ENCODE data around the gene ATP5PB.

The ATP5PB gene

DNA sequence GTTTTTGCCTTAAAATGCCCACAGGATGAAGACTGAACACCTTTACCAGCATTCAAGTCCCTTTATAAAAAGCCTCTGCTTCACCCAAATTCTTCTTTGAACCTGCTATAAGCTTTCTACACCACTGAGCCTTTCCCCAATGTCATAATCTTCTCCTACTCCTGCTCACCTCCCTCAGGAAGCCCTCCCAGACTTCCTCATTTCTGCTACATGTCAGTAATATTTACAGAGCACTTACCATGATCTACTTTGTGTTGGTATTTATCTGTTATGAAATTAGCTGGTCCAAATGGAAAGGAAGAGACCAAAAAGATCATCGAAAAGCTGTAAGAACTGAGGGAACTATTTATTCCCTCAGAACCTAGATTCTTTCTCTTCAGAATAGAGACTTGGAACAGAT is 30.2 kb upstream of the ATP5PB start:
- Histone ChIP-seq H3K27ac (ENCODE audit: low read length) (no peak overlapping the region), H3K27me3 (ENCODE audit: control insufficient read depth, insufficient read depth, low read length) (no peaks in the 10 kb centered on the region), H3K9me3 (ENCODE audit: control insufficient read depth, insufficient read depth, low read length) (no peaks in the 10 kb centered on the region; the same call in 1 of the 2 replicates), H3K36me3 (ENCODE audit: control insufficient read depth, insufficient read depth, low read length) (no peaks in the 10 kb centered on the region), H3K4me3 (ENCODE audit: low read length) (no peak overlapping the region), H3K4me1 (ENCODE audit: control insufficient read depth, insufficient read depth, low read length) (no peaks in the 10 kb centered on the region)
- DNase-seq (ENCODE audit: low read depth, low spot score) = no peak
- WGBS (ENCODE audit: insufficient coverage, insufficient read length) = no CpG with 5 or more reads among the region's 1 CpG

DNA sequence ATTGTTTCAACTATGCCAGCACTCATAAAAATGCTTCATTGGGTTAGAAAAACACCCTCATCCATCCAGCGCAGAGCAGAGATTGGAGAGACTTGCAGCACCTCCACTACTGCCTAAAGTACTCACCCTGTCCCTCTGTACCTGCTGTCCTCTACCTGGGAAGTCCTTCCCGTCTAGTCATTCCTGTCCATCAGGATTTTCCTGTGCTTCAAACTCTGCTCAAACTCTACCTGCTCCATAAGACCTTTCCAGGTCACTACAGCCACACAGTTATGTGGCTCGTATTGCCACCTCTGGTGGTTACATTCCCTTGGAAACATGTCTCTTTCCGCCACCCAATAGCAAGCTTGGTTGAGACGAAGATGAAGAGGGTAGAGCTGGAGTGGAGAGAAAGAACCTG is 28.9 kb upstream of the ATP5PB start:
- no peak for DNase-seq (ENCODE audit: low read depth, low spot score)
- no peaks in the 10 kb centered on the region for H3K27me3 ChIP-seq (ENCODE audit: control insufficient read depth, insufficient read depth, low read length)
- no peaks in the 10 kb centered on the region for H3K9me3 ChIP-seq (ENCODE audit: control insufficient read depth, insufficient read depth, low read length)
- no peak overlapping the region for H3K4me3 ChIP-seq (ENCODE audit: low read length)
- WGBS (ENCODE audit: insufficient coverage, insufficient read length) = no CpG with 5 or more reads among the region's 5 CpGs
- no peaks in the 10 kb centered on the region for H3K36me3 ChIP-seq (ENCODE audit: control insufficient read depth, insufficient read depth, low read length)
- no peaks in the 10 kb centered on the region for H3K4me1 ChIP-seq (ENCODE audit: control insufficient read depth, insufficient read depth, low read length)
- no peak overlapping the region for H3K27ac ChIP-seq (ENCODE audit: low read length)

DNA sequence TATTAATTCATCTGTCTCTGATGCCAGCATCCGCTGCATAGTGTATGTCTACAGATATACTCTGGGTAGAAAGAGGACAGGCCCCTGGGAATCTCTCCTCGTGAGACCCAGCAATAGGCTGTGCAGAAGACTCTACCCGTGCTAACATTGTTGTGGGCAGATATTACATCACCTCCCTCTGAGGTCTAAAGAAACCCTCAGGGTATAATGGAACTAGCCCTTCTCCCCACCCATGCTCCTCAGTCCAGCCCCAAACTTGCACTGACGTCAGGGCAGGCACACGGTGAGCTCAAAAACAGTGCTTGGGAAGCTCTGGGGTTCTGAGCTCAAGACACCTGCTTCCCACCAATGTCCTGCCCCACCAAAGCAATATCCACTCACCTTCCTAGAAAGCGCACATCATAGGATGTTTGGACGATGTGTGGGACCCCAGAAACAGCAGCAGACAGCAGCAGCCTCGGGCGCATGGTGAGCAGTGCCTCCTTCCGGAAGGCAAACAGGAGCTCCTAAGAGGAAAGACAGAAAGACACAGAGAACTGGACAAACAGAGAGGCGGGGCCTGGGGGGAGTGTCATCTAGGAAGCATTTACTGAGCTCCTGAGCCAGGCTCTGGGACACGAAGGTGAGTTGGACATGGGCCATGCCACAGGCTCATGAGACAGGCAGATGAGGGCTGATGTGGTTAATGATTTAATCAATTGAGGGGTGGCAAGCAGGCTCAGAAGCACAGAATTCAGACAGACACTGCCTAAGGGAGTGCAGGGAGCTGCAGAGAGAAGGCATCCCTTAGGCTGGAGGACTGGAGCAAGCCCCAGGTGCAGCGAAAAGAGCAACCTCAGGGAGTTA is 26.5 kb upstream of the ATP5PB start:
- Histone ChIP-seq H3K4me1 (ENCODE audit: control insufficient read depth, insufficient read depth, low read length) (no peaks in the 10 kb centered on the region), H3K9me3 (ENCODE audit: control insufficient read depth, insufficient read depth, low read length) (no peaks in the 10 kb centered on the region), H3K27me3 (ENCODE audit: control insufficient read depth, insufficient read depth, low read length) (no peaks in the 10 kb centered on the region), H3K36me3 (ENCODE audit: control insufficient read depth, insufficient read depth, low read length) (no peaks in the 10 kb centered on the region), H3K27ac (ENCODE audit: low read length) (no peak overlapping the region), H3K4me3 (ENCODE audit: low read length) (no peak overlapping the region)
- DNase-seq (ENCODE audit: low read depth, low spot score) = no peak
- no CpG with 5 or more reads among the region's 13 CpGs for WGBS (ENCODE audit: insufficient coverage, insufficient read length)

DNA sequence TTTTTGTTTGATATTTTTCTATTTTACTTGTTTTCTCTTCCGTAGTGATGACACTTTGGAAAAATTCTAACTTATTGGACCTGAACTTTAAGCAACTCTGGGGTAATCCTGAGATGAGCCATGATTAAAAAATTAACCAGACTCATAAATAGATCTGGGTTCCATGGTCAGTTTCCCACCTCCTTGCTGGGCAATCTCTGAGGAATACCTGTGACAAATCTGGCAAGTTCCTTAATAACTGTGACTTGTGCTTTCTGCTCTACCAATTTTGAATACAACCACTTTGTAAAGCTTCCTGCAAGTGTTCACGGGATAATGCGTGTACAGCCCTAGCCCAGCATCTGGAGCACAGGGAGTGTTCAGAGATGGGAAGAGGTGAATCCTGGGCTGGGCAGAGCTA is 25.0 kb upstream of the ATP5PB start:
- Histone ChIP-seq H3K27me3 (ENCODE audit: control insufficient read depth, insufficient read depth, low read length) (no peaks in the 10 kb centered on the region), H3K36me3 (ENCODE audit: control insufficient read depth, insufficient read depth, low read length) (no peaks in the 10 kb centered on the region), H3K4me1 (ENCODE audit: control insufficient read depth, insufficient read depth, low read length) (no peaks in the 10 kb centered on the region), H3K9me3 (ENCODE audit: control insufficient read depth, insufficient read depth, low read length) (no peaks in the 10 kb centered on the region), H3K27ac (ENCODE audit: low read length) (no peak overlapping the region), H3K4me3 (ENCODE audit: low read length) (no peak overlapping the region)
- no CpG with 5 or more reads among the region's 3 CpGs for WGBS (ENCODE audit: insufficient coverage, insufficient read length)
- DNase-seq (ENCODE audit: low read depth, low spot score) = no peak

DNA sequence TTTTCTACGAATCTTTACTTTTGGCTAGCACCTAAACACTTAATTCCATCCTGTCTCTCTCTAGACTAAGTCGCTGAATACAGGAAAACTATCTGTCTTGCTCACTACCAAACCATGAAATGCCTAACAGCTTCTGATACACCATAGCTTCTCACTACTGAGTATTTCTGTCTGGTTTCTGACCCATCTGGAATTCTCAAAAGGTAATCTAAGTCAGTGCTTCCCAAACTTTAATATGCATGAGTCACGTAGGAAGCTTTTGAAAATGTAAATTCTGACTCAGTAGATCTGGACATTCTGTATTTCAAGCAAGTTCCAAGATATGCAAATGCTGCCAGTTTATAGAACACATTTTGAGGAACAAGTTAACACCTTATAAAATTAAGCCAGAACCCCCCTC is 12.5 kb upstream of the ATP5PB start:
- no peak overlapping the region for H3K4me3 ChIP-seq (ENCODE audit: low read length)

DNA sequence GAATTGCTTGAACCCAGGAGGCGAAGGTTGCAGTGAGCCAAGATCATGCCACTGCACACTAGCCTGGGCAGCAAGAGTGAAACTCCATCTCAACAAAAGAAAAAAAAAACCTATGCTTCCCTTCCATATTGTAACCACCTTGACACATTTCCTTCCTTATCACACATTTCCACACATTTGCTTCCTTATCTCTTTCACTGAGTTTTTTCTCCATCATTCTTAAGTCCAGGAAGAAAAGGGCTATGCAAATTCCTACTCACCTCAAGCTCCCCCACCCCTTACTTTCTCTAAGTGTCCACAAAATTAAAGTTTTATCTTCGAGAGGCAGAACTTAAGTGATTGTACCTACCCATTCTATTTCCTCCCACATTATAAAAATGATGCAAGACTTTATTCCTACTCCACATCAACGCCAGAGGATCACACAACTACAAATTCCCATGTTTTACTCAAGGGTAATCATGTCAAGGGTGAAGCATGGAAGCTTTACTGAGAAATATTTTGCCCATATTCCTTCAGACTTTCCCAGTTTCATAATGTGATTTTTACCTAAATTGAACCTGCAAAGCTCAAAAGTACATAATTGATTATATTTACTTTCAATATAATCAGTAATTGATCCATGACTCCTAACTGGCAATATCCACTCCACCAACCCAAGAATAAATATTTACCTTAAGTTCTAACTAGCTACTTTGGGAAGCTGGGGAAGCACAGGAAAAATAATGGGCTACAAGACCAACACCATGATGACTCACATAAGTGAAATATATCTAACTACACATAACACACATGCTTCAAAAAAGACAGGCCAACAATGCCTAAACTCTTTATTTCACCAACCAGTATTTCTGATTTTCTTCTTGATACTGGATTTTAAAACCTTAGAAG is 9.6 kb upstream of the ATP5PB start:
- WGBS (ENCODE audit: insufficient coverage, insufficient read length) = 100% methylated on average over 1 of the region's 3 CpGs
- no peak overlapping the region for H3K4me3 ChIP-seq (ENCODE audit: low read length)
- no peaks in the 10 kb centered on the region for H3K27me3 ChIP-seq (ENCODE audit: control insufficient read depth, insufficient read depth, low read length)
- no peaks in the 10 kb centered on the region for H3K4me1 ChIP-seq (ENCODE audit: control insufficient read depth, insufficient read depth, low read length)
- DNase-seq (ENCODE audit: low read depth, low spot score) = no peak
- peaks cover 11% of the 10 kb centered on the region; the same call in 1 of the 2 replicates for H3K36me3 ChIP-seq (ENCODE audit: control insufficient read depth, insufficient read depth, low read length)
- no peak overlapping the region for H3K27ac ChIP-seq (ENCODE audit: low read length)
- H3K9me3 ChIP-seq (ENCODE audit: control insufficient read depth, insufficient read depth, low read length) = no peaks in the 10 kb centered on the region

More for the DNA sequence above, 12.5 kb upstream of the ATP5PB start:
- Histone ChIP-seq H3K36me3 (ENCODE audit: control insufficient read depth, insufficient read depth, low read length) (peaks cover 8% of the 10 kb centered on the region; the same call in 1 of the 2 replicates), H3K27me3 (ENCODE audit: control insufficient read depth, insufficient read depth, low read length) (no peaks in the 10 kb centered on the region), H3K4me1 (ENCODE audit: control insufficient read depth, insufficient read depth, low read length) (no peaks in the 10 kb centered on the region), H3K27ac (ENCODE audit: low read length) (no peak overlapping the region), H3K9me3 (ENCODE audit: control insufficient read depth, insufficient read depth, low read length) (no peaks in the 10 kb centered on the region)
- no CpG with 5 or more reads among the region's 3 CpGs for WGBS (ENCODE audit: insufficient coverage, insufficient read length)
- DNase-seq (ENCODE audit: low read depth, low spot score) = no peak

DNA sequence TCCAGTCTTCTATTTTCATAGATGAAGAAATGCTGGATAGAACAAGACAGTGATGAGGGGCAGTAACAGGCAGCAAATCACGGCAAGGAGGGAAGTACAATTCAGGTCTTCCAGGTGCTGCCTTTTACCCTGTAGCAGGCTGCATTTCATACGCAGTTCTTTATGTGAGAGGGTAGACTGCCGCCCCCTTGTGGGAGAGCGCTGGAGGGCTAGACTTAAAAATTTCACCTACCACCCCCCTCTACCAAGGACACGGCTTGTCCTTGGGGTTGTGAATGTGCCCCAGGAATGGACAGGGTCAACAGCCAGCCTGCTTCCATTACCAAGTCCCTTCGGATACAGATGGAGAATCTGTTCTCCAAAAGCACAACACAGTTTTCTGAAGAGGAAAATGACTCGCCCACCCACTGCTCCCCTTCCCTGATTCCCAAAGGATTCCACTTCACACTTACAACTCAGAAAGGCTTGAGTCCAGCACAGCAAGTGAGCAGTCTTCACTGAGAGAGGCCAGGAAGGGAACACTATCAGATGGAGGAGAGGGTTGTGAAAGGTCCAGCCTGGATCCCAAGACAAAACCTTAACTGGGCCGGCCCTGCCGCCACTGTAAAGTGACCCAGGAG is 7.6 kb upstream of the ATP5PB start:
- Histone ChIP-seq H3K4me3 (ENCODE audit: low read length) (no peak overlapping the region), H3K27me3 (ENCODE audit: control insufficient read depth, insufficient read depth, low read length) (no peaks in the 10 kb centered on the region), H3K36me3 (ENCODE audit: control insufficient read depth, insufficient read depth, low read length) (peaks cover 11% of the 10 kb centered on the region; the same call in 1 of the 2 replicates), H3K27ac (ENCODE audit: low read length) (no peak overlapping the region), H3K4me1 (ENCODE audit: control insufficient read depth, insufficient read depth, low read length) (no peaks in the 10 kb centered on the region), H3K9me3 (ENCODE audit: control insufficient read depth, insufficient read depth, low read length) (no peaks in the 10 kb centered on the region)
- no peak for DNase-seq (ENCODE audit: low read depth, low spot score)
- no CpG with 5 or more reads among the region's 9 CpGs for WGBS (ENCODE audit: insufficient coverage, insufficient read length)

DNA sequence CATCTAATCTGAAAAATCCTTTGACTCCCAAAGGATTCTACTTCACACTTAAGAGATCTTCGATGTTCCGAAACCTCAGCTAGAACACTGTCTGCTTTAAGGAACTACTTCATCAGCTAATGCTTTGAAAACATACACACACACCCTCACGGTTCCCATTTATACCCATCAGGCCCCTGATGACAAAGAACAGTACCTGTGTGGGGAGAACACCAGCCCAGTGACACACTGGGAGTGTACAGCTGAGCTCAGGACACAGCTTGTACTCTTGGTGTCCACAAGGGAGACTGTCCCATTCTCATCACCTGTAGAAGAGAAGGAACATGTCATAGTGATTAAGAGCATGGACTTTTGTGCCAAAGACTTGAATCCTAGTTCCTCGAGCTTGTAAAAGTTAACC is 6.8 kb upstream of the ATP5PB start:
- Histone ChIP-seq H3K4me3 (ENCODE audit: low read length) (no peak overlapping the region), H3K27ac (ENCODE audit: low read length) (no peak overlapping the region), H3K36me3 (ENCODE audit: control insufficient read depth, insufficient read depth, low read length) (peaks cover 11% of the 10 kb centered on the region; the same call in 1 of the 2 replicates), H3K4me1 (ENCODE audit: control insufficient read depth, insufficient read depth, low read length) (no peaks in the 10 kb centered on the region), H3K9me3 (ENCODE audit: control insufficient read depth, insufficient read depth, low read length) (no peaks in the 10 kb centered on the region), H3K27me3 (ENCODE audit: control insufficient read depth, insufficient read depth, low read length) (no peaks in the 10 kb centered on the region)
- WGBS (ENCODE audit: insufficient coverage, insufficient read length) = no CpG with 5 or more reads among the region's 4 CpGs
- DNase-seq (ENCODE audit: low read depth, low spot score) = no peak

DNA sequence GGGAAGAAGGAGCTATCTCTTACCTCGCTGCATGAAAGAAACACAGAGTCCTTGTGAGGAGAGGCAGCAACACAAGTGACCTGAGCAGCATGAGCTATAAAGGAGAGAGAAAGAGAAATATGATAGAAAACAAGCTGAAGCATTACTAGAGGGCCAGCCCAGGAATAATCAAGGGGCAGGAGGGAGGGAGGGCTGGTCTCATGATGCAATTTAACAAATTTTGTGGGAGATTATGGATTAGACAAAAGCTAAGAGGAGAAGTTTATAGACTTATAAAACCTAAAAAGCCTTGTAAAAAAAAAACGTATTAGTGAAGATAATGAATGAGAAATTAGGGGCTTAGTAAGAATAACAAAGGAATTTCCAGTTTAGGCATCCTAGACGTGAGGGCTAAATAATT is 5.2 kb upstream of the ATP5PB start:
- Histone ChIP-seq H3K4me3 (ENCODE audit: low read length) (no peak overlapping the region), H3K27ac (ENCODE audit: low read length) (no peak overlapping the region), H3K27me3 (ENCODE audit: control insufficient read depth, insufficient read depth, low read length) (no peaks in the 10 kb centered on the region), H3K36me3 (ENCODE audit: control insufficient read depth, insufficient read depth, low read length) (peaks cover 11% of the 10 kb centered on the region; the same call in 1 of the 2 replicates), H3K9me3 (ENCODE audit: control insufficient read depth, insufficient read depth, low read length) (no peaks in the 10 kb centered on the region), H3K4me1 (ENCODE audit: control insufficient read depth, insufficient read depth, low read length) (no peaks in the 10 kb centered on the region)
- no peak for DNase-seq (ENCODE audit: low read depth, low spot score)
- 100% methylated on average over 1 of the region's 3 CpGs for WGBS (ENCODE audit: insufficient coverage, insufficient read length)

DNA sequence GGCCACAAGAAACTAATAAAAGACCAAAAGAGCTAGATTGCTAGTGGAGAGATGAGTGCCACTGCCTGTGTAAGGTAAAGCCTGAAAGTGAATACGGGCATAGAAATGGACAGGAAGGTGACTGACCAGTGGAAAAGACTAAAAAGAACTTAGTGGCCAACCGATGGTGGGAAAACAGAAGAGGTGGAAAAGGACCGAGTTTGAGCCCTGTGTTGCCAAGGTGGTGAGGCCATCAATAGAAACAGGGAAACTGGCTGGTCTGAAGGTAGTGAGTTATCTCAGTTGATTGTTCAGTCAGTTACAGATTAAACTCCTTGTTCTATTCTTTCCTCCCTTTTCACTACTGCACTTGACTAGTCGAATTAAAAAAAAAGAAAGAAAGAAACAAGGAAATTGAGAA is 2.7 kb upstream of the ATP5PB start:
- Histone ChIP-seq H3K4me3 (ENCODE audit: low read length) (no peak overlapping the region), H3K4me1 (ENCODE audit: control insufficient read depth, insufficient read depth, low read length) (no peaks in the 10 kb centered on the region), H3K9me3 (ENCODE audit: control insufficient read depth, insufficient read depth, low read length) (no peaks in the 10 kb centered on the region), H3K27ac (ENCODE audit: low read length) (no peak overlapping the region), H3K36me3 (ENCODE audit: control insufficient read depth, insufficient read depth, low read length) (peaks cover 3% of the 10 kb centered on the region; the same call in 1 of the 2 replicates), H3K27me3 (ENCODE audit: control insufficient read depth, insufficient read depth, low read length) (no peaks in the 10 kb centered on the region)
- no peak for DNase-seq (ENCODE audit: low read depth, low spot score)
- no CpG with 5 or more reads among the region's 4 CpGs for WGBS (ENCODE audit: insufficient coverage, insufficient read length)

Data from iPS DF 6.9 (cell line).